Suprapubic skin (tissue), 4 donors: ENCODE measurements around the gene CCDC27. TPM values are rescaled to one million over a fixed set of nuclear protein-coding genes. Genes with fewer than 3 reads are reported as not detected.

Experiments
- DNase-seq, 2 donors: peaks; one replicate each; pipeline ENCODE4 v3.0.0-alpha.2; 2019; ENCODE audit warnings: low spot score in 2 of 2
- H3K27ac ChIP-seq: fragments of 200-600 bp; sonication (generic); one replicate; pipeline ENCODE4 v1.5.1; 2019
- H3K27me3 ChIP-seq: fragments of 200-600 bp; sonication (generic); one replicate; pipeline ENCODE4 v1.5.1; 2019
- H3K36me3 ChIP-seq: fragments of 200-600 bp; sonication (generic); one replicate; pipeline ENCODE4 v1.5.1; 2019
- H3K4me1 ChIP-seq: fragments of 200-600 bp; sonication (generic); one replicate; pipeline ENCODE4 v1.5.1; 2019
- H3K4me3 ChIP-seq: fragments of 200-600 bp; sonication (generic); one replicate; pipeline ENCODE4 v1.5.1; 2019; ENCODE audit warnings: mild to moderate bottlenecking
- H3K9me3 ChIP-seq: fragments of 200-600 bp; sonication (generic); one replicate; pipeline ENCODE4 v1.5.1; 2019
- CTCF ChIP-seq, 2 donors: fragments of 200-600 bp in 1 of 2; fragments of 450-650 bp in 1 of 2; sonication (generic) in 1 of 2; IDR thresholded peaks; one replicate each; pipeline ENCODE4 v1.5.1; 2016 to 2019; ENCODE audit warnings: antibody characterized with exemption in 2 of 2, mild to moderate bottlenecking in 1 of 2, moderate library complexity in 1 of 2
- EP300 ChIP-seq: sonication (generic); formaldehyde crosslinking; IDR thresholded peaks from one replicate; pipeline ENCODE4 v1.6.1; 2017; ENCODE audit warnings: antibody characterized with exemption
- POLR2A ChIP-seq, 2 donors: fragments of 450-650 bp; IDR thresholded peaks; one replicate each; pipeline ENCODE4 v1.6.1; 2017; ENCODE audit warnings: antibody characterized with exemption in 2 of 2, mild to moderate bottlenecking in 2 of 2, moderate library complexity in 2 of 2
- POLR2AphosphoS5 ChIP-seq, 3 donors: sonication (generic); formaldehyde crosslinking; IDR thresholded peaks; one replicate each; pipeline ENCODE4 v1.6.1; 2017; ENCODE audit warnings: antibody characterized with exemption in 3 of 3
- WGBS: methylation state at CpG from one replicate; pipeline ENCODE4 v1.1.5; 2018; 5-methylcytosine and 5-hydroxymethylcytosine counted together
- total RNA-seq, 4 donors: library from RNA; depleted of rRNA; stranded (reverse); fragments of >200 nt; gene quantifications; one replicate each; pipeline ENCODE4 v1.1.0, GENCODE V29; 2016

The CCDC27 gene
- total RNA-seq, 4 donors from 2014 or later = not detected

- H3K36me3 ChIP-seq = peaks cover 29% of the 10 kb centered on the region
- H3K4me1 ChIP-seq = peaks cover 41% of the 10 kb centered on the region
- H3K27me3 ChIP-seq = no peaks in the 10 kb centered on the region
- no peak overlapping the region for H3K27ac ChIP-seq
- no peak overlapping the region for H3K4me3 ChIP-seq
- DNase-seq = no peak
- TF ChIP-seq EP300 (no peak), POLR2A (IDR thresholded peaks at IDR 0.05) (no peak), CTCF (IDR thresholded peaks at IDR 0.05) (no peak), POLR2AphosphoS5 (IDR thresholded peaks at IDR 0.05) (no peak)
- whole genome bisulfite sequencing = 95% methylated on average over 12 of the region's 12 CpGs
- H3K9me3 ChIP-seq = no peaks in the 10 kb centered on the region
Measured at GRCh38 chr1:3743826-3744225, 8.4 kb upstream of the CCDC27 start.

GRCh38 chr1:3744646-3745045, 7.6 kb upstream of the CCDC27 start:
- H3K27me3 ChIP-seq = no peaks in the 10 kb centered on the region
- peaks cover 41% of the 10 kb centered on the region for H3K4me1 ChIP-seq
- TF ChIP-seq EP300 = no peak
- no peak for TF ChIP-seq CTCF (IDR thresholded peaks at IDR 0.05)
- WGBS = 95% methylated on average over 6 of the region's 10 CpGs
- H3K36me3 ChIP-seq = peaks cover 26% of the 10 kb centered on the region
- H3K9me3 ChIP-seq = no peaks in the 10 kb centered on the region
- no peak overlapping the region for H3K27ac ChIP-seq
- peak in 1 of 2 donors; percentile 40 for DNase-seq
- no peak overlapping the region for H3K4me3 ChIP-seq

GRCh38 chr1:3745071-3745470, 7.2 kb upstream of the CCDC27 start:
- H3K4me1 ChIP-seq = peaks cover 41% of the 10 kb centered on the region
- no peak overlapping the region for H3K27ac ChIP-seq
- no peak overlapping the region for H3K4me3 ChIP-seq
- H3K36me3 ChIP-seq = peaks cover 24% of the 10 kb centered on the region
- H3K9me3 ChIP-seq = no peaks in the 10 kb centered on the region
- TF ChIP-seq CTCF (IDR thresholded peaks at IDR 0.05) = no peak
- DNase-seq = peak in 1 of 2 donors; percentile 46
- WGBS = 92% methylated on average over 12 of the region's 12 CpGs
- H3K27me3 ChIP-seq = no peaks in the 10 kb centered on the region

- TF ChIP-seq CTCF (IDR thresholded peaks at IDR 0.05) (no peak), POLR2A (IDR thresholded peaks at IDR 0.05) (no peak), EP300 (no peak), POLR2AphosphoS5 (IDR thresholded peaks at IDR 0.05) (no peak)
- 80% methylated on average over 20 of the region's 25 CpGs for WGBS
- Histone ChIP-seq H3K4me1 (peaks cover 41% of the 10 kb centered on the region), H3K9me3 (no peaks in the 10 kb centered on the region), H3K27ac (no peak overlapping the region), H3K36me3 (peaks cover 22% of the 10 kb centered on the region), H3K27me3 (no peaks in the 10 kb centered on the region), H3K4me3 (peak overlapping the region; percentile 68)
- DNase-seq = peak; percentile 59 to 67
Measured at GRCh38 chr1:3745590-3746381, 6.5 kb upstream of the CCDC27 start.

GRCh38 chr1:3746389-3746829, 5.8 kb upstream of the CCDC27 start:
- no peak overlapping the region for H3K27ac ChIP-seq
- peaks cover 41% of the 10 kb centered on the region for H3K4me1 ChIP-seq
- peak overlapping the region; percentile 68 for H3K4me3 ChIP-seq
- no peaks in the 10 kb centered on the region for H3K9me3 ChIP-seq
- peaks cover 18% of the 10 kb centered on the region for H3K36me3 ChIP-seq
- peaks cover 4% of the 10 kb centered on the region for H3K27me3 ChIP-seq
- peak; percentile 58 to 66 for DNase-seq
- 6% methylated on average over 16 of the region's 35 CpGs for WGBS
- TF ChIP-seq POLR2A (IDR thresholded peaks at IDR 0.05) (no peak), EP300 (no peak), POLR2AphosphoS5 (IDR thresholded peaks at IDR 0.05) (no peak), CTCF (IDR thresholded peaks at IDR 0.05) (no peak)
